Sigmoid colon (tissue), 7 donors: Measurements from ENCODE around the gene ANKRD33B. TPM values are rescaled to one million over a fixed set of nuclear protein-coding genes. Genes with fewer than 3 reads are reported as not detected.
A peak's percentile ranks its signal among the peaks of the same experiment; 100 is the strongest.

ENCODE experiments used
- DNase-seq: peaks from one replicate; pipeline ENCODE4 v3.0.0-alpha.2; 2019
- H3K27ac ChIP-seq, 4 donors: fragments of 200-600 bp; sonication (generic); one replicate each; pipeline ENCODE4 v1.5.1; 2016 to 2019; ENCODE audit warnings: mild to moderate bottlenecking in 1 of 4
- H3K27me3 ChIP-seq, 3 donors: fragments of 200-600 bp; sonication (generic); one replicate each; pipeline ENCODE4 v1.5.1; 2019; ENCODE audit warnings: mild to moderate bottlenecking in 1 of 3
- H3K36me3 ChIP-seq, 4 donors: fragments of 200-600 bp; sonication (generic); one replicate each; pipeline ENCODE4 v1.5.1; 2016 to 2019
- H3K4me1 ChIP-seq, 4 donors: fragments of 200-600 bp; sonication (generic); one replicate each; pipeline ENCODE4 v1.5.1; 2017 to 2019
- H3K4me3 ChIP-seq, 4 donors: fragments of 200-600 bp; sonication (generic); one replicate each; pipeline ENCODE4 v1.5.1; 2017 to 2019; ENCODE audit warnings: mild to moderate bottlenecking in 2 of 4, moderate library complexity in 1 of 4
- H3K9me3 ChIP-seq, 4 donors: fragments of 200-600 bp in 3 of 4; sonication (generic) in 3 of 4; one replicate each; pipeline versions ENCODE4 v1.5.1 to v1.6.1; 2013 to 2019
- CTCF ChIP-seq, 4 experiments: fragments of 450-650 bp in 3 of 4; fragments of 200-600 bp in 1 of 4; IDR thresholded peaks; one replicate each; pipeline ENCODE4 v1.5.1; 2016 to 2019; ENCODE audit warnings: antibody characterized with exemption in 4 of 4, mild to moderate bottlenecking in 3 of 4, moderate library complexity in 2 of 4
- EP300 ChIP-seq, 4 donors: sonication (generic); formaldehyde crosslinking; IDR thresholded peaks; one replicate each; pipeline ENCODE4 v1.6.1; 2017; ENCODE audit warnings: antibody characterized with exemption in 4 of 4
- POLR2A ChIP-seq, 2 donors: fragments of 450-650 bp; IDR thresholded peaks; one replicate each; pipeline ENCODE4 v1.6.1; 2016; ENCODE audit warnings: antibody characterized with exemption in 2 of 2, mild to moderate bottlenecking in 2 of 2, moderate library complexity in 2 of 2
- POLR2AphosphoS5 ChIP-seq, 4 donors: sonication (generic); formaldehyde crosslinking; IDR thresholded peaks; one replicate each; pipeline ENCODE4 v1.6.1; 2017; ENCODE audit warnings: antibody characterized with exemption in 4 of 4
- WGBS, 2 donors: extraction: QIAGEN DNeasy Blood & Tissue Kit; methylation state at CpG; one replicate each; pipeline ENCODE4 v1.1.7; 2013; 5-methylcytosine and 5-hydroxymethylcytosine counted together
- intact Hi-C: fragments of 100-400 bp; cut with DNase I; formaldehyde crosslinking; loops from one replicate; pipeline ENCODE4 v1.15.1; 2023
- polyA plus RNA-seq, 3 donors: library from polyadenylated mRNA; stranded (reverse); fragments of 200-250 nt; gene quantifications; one replicate each; pipeline ENCODE4 v1.2.3, GENCODE V29; 2013
- total RNA-seq, 4 donors: library from RNA; depleted of rRNA; stranded (reverse); fragments of >200 nt; gene quantifications; one replicate each; pipeline ENCODE4 v1.1.0, GENCODE V29; 2016
- donor health status: healthy with polysubstance abuse.
- donor health status: Bipolar disorder and iron deficiency.
- donor health status: healthy.

Gene ANKRD33B
- total and polyA plus RNA-seq, 7 donors, result 0.23 to 4.6 (median 2.7) TPM

GRCh38 chr5:10596886-10597451 is 33.1 kb downstream of the ANKRD33B start:
- no peak for TF ChIP-seq EP300 (IDR thresholded peaks at IDR 0.05)
- TF ChIP-seq POLR2A (IDR thresholded peaks at IDR 0.05), result no peak
- no peak for TF ChIP-seq CTCF (IDR thresholded peaks at IDR 0.05)
- no peak for TF ChIP-seq POLR2AphosphoS5 (IDR thresholded peaks at IDR 0.05)
- H3K27me3 ChIP-seq, result no peaks in the 10 kb centered on the region
- no peak overlapping the region for H3K4me3 ChIP-seq
- 79 to 84% methylated on average over 1 of the region's 1 CpG for WGBS, 2 donors
- intact Hi-C loops, result no loop called here
- DNase-seq, result no peak
- H3K36me3 ChIP-seq, result no peaks in the 10 kb centered on the region
- H3K9me3 ChIP-seq, result no peaks in the 10 kb centered on the region
- no peak overlapping the region for H3K27ac ChIP-seq
- H3K4me1 ChIP-seq, result peaks cover 0 to 12% (median 10%) of the 10 kb centered on the region in 4 donors

GRCh38 chr5:10599113-10599512 is 35.2 kb downstream of the ANKRD33B start:
- Histone ChIP-seq H3K27ac (no peak overlapping the region), H3K4me1 (peaks cover 0 to 16% (median 13%) of the 10 kb centered on the region in 4 donors), H3K4me3 (no peak overlapping the region), H3K27me3 (no peaks in the 10 kb centered on the region), H3K9me3 (no peaks in the 10 kb centered on the region), H3K36me3 (no peaks in the 10 kb centered on the region)
- DNase-seq, result no peak
- 95 to 99% methylated on average over 1 of the region's 1 CpG for WGBS, 2 donors
- intact Hi-C loops, result no loop called here
- TF ChIP-seq POLR2A (IDR thresholded peaks at IDR 0.05), result no peak
- TF ChIP-seq CTCF (IDR thresholded peaks at IDR 0.05), result no peak
- no peak for TF ChIP-seq EP300 (IDR thresholded peaks at IDR 0.05)
- TF ChIP-seq POLR2AphosphoS5 (IDR thresholded peaks at IDR 0.05), result no peak

DNA sequence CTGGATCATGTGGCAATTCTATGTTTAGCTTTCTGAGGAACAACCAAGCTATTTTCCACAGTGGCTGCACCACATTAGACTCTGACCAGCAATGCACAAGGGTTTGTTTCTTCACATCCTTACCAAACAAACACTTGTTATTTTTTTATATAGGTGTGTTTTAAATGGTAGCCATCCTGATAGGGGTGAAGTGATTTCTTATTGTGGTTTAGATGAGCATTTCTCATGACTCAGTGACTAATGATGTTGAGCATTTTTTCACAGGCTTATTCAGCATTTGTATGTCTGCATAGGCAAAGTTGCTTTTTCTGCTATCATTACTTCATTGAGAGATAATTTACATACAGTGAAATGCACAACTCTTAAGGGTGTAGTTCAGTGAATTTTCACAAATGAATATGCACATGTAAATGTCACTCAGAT is 36.0 kb downstream of the ANKRD33B start:
- no peak overlapping the region for H3K27ac ChIP-seq
- H3K27me3 ChIP-seq, result no peaks in the 10 kb centered on the region

DNA sequence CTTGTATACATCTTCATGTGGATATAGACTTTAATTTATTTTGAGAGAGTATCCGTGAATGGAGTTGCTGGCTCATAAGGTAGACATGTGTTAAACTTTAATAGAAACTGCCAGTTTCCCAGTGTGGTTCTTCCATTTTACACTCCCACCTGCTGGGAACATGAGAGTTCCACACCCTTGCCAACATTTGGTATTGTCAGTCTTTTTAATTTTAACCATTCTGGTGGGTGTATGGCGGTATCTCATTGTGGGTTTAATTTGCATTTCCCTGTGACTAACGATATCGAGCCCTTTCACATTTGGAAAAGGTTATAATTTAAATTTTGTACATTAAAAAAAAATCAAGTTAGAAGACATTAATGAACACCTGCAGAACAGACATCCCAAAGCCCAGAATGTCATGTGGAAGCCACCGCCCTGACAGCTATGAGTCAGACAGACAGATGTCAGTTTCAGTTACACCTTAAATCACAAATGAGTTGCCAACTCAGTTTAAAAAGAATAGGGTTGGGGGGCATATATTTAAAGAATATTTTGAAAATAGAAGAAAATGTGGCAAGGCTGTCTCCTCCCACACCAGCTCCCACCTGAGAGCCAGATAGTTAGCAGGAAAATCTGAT is 36.9 kb downstream of the ANKRD33B start:
- H3K36me3 ChIP-seq, result no peaks in the 10 kb centered on the region
- H3K4me1 ChIP-seq, result peaks cover 0 to 16% (median 13%) of the 10 kb centered on the region in 4 donors
- intact Hi-C loops, result no loop called here
- no peaks in the 10 kb centered on the region for H3K27me3 ChIP-seq
- H3K4me3 ChIP-seq, result no peak overlapping the region
- peak overlapping the region in 2 of 4 donors; percentile 63 to 73 for H3K27ac ChIP-seq
- TF ChIP-seq CTCF (IDR thresholded peaks at IDR 0.05), result no peak
- no peak for TF ChIP-seq EP300 (IDR thresholded peaks at IDR 0.05)
- no peak for TF ChIP-seq POLR2AphosphoS5 (IDR thresholded peaks at IDR 0.05)
- TF ChIP-seq POLR2A (IDR thresholded peaks at IDR 0.05), result no peak
- H3K9me3 ChIP-seq, result no peaks in the 10 kb centered on the region
- 63 to 69% methylated on average over 5 of the region's 5 CpGs for WGBS, 2 donors
- DNase-seq, result no peak

More for the DNA sequence above, 36.0 kb downstream of the ANKRD33B start:
- TF ChIP-seq POLR2AphosphoS5 (IDR thresholded peaks at IDR 0.05) (no peak), CTCF (IDR thresholded peaks at IDR 0.05) (no peak), POLR2A (IDR thresholded peaks at IDR 0.05) (no peak), EP300 (IDR thresholded peaks at IDR 0.05) (no peak)
- intact Hi-C loops, result no loop called here
- DNase-seq, result no peak
- Histone ChIP-seq H3K9me3 (no peaks in the 10 kb centered on the region), H3K36me3 (no peaks in the 10 kb centered on the region), H3K4me1 (peaks cover 0 to 16% (median 13%) of the 10 kb centered on the region in 4 donors), H3K4me3 (no peak overlapping the region)
